ENCODE data around the gene UCHL1. TPM values are rescaled to one million over a fixed set of nuclear protein-coding genes. Genes with fewer than 3 reads are reported as not detected.

UCHL1 gene
- total RNA-seq, 2 donors from 2014 or later, result 2.5 to 2.8 TPM

GRCh38 chr4:41285202-41285863 lies 28.6 kb downstream of the UCHL1 start:
- Mint-ChIP-seq H3K9me3 (no peaks in the 10 kb centered on the region), H3K4me3 (no peak overlapping the region), H3K4me1 (ENCODE audit: low read depth) (no peaks in the 10 kb centered on the region), H3K36me3 (ENCODE audit: insufficient read depth in 2 of 2) (no peaks in the 10 kb centered on the region), H3K27ac (no peak overlapping the region), H3K27me3 (ENCODE audit: low read depth) (no peaks in the 10 kb centered on the region)
- DNase-seq (no peak), ATAC-seq (replicated peaks in 1 of 2) (no peak)

GRCh38 chr4:41285864-41286235 lies 29.1 kb downstream of the UCHL1 start:
- Mint-ChIP-seq H3K4me3 (no peak overlapping the region), H3K27me3 (ENCODE audit: low read depth) (no peaks in the 10 kb centered on the region), H3K36me3 (ENCODE audit: insufficient read depth in 2 of 2) (no peaks in the 10 kb centered on the region), H3K9me3 (no peaks in the 10 kb centered on the region), H3K4me1 (ENCODE audit: low read depth) (no peaks in the 10 kb centered on the region), H3K27ac (no peak overlapping the region)
- no peak for DNase-seq
- ATAC-seq (replicated peaks in 1 of 2), result no peak

DNA sequence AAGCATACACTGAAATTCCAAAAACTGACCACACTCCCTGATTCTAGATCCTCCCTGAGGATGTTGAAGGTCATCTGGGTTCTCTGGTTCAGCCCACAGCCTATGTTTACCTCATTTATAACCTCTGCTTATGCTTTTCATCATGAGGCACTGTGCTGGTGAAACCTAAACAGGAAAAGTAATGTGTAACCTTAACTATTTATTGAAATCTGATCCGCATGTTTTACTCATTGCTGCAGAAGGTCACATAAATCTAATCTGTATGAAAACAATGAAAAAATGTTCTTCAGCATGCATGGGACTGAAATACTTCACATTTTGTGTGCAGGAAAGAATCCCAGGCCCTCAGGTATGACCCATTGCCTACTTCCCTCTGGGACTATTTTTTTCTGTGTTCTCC lies 30.3 kb downstream of the UCHL1 start:
- ATAC-seq (replicated peaks in 1 of 2), result no peak
- DNase-seq, result no peak
- H3K36me3 Mint-ChIP-seq (ENCODE audit: insufficient read depth in 2 of 2), result no peaks in the 10 kb centered on the region
- no peaks in the 10 kb centered on the region for H3K9me3 Mint-ChIP-seq
- no peak overlapping the region for H3K27ac Mint-ChIP-seq
- H3K4me1 Mint-ChIP-seq (ENCODE audit: low read depth), result no peaks in the 10 kb centered on the region
- H3K4me3 Mint-ChIP-seq, result no peak overlapping the region
- H3K27me3 Mint-ChIP-seq (ENCODE audit: low read depth), result no peaks in the 10 kb centered on the region

DNA sequence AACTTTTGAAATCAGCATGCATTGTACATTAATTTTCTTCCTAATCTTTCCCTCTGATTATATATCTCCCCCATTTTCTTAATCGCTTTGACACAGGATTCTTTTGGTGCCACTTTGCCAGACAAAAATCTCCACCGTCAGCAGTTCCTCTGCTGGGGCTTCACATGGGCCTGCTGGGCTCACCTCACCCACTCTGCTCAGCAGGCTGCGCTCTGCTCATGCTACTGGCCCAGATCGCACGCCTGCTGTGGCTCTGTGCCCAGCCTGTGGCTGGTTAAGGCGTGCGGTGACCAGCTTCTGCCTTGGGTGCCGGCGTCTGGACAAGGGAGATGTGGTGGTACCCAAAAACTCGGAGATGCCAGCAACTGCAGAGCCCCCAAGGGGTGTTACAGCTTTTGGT lies 31.1 kb downstream of the UCHL1 start:
- no peak overlapping the region for H3K4me3 Mint-ChIP-seq

DNA sequence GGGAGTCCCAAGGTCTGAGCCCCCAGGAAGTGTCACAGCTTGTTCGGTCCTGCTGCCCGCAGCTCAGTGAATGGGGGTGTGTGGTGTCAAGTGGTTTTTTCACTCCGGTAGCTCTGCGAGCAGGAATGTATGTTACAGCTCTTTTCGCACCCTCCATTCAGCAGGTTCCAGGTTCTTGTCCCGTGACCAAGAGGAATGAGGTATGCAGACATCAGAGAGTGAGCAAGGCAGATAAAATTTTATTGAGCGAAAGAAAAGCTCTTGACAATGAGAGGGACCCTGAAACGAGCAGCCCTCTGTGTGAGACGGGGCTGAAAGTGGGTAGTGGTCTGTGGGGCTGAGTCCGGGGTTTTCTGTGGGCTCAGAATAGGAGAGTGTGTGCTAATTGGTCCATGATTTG lies 31.5 kb downstream of the UCHL1 start:
- Mint-ChIP-seq H3K4me3 (no peak overlapping the region), H3K27me3 (ENCODE audit: low read depth) (no peaks in the 10 kb centered on the region), H3K4me1 (ENCODE audit: low read depth) (no peaks in the 10 kb centered on the region), H3K27ac (no peak overlapping the region), H3K36me3 (ENCODE audit: insufficient read depth in 2 of 2) (no peaks in the 10 kb centered on the region), H3K9me3 (no peaks in the 10 kb centered on the region)
- ATAC-seq (replicated peaks in 1 of 2), result no peak
- DNase-seq, result no peak

More for the DNA sequence above, 31.1 kb downstream of the UCHL1 start:
- Mint-ChIP-seq H3K27ac (no peak overlapping the region), H3K27me3 (ENCODE audit: low read depth) (no peaks in the 10 kb centered on the region), H3K36me3 (ENCODE audit: insufficient read depth in 2 of 2) (no peaks in the 10 kb centered on the region), H3K4me1 (ENCODE audit: low read depth) (no peaks in the 10 kb centered on the region), H3K9me3 (no peaks in the 10 kb centered on the region)
- DNase-seq (no peak), ATAC-seq (replicated peaks in 1 of 2) (no peak)

GRCh38 chr4:41290479-41290878 lies 33.8 kb downstream of the UCHL1 start:
- no peaks in the 10 kb centered on the region for H3K27me3 Mint-ChIP-seq (ENCODE audit: low read depth)
- H3K36me3 Mint-ChIP-seq (ENCODE audit: insufficient read depth in 2 of 2), result no peaks in the 10 kb centered on the region
- ATAC-seq (replicated peaks in 1 of 2), result no peak
- DNase-seq, result no peak
- no peak overlapping the region for H3K27ac Mint-ChIP-seq
- peaks cover 0 to 2% of the 10 kb centered on the region in 2 donors for H3K9me3 Mint-ChIP-seq
- no peaks in the 10 kb centered on the region for H3K4me1 Mint-ChIP-seq (ENCODE audit: low read depth)
- no peak overlapping the region for H3K4me3 Mint-ChIP-seq

DNA sequence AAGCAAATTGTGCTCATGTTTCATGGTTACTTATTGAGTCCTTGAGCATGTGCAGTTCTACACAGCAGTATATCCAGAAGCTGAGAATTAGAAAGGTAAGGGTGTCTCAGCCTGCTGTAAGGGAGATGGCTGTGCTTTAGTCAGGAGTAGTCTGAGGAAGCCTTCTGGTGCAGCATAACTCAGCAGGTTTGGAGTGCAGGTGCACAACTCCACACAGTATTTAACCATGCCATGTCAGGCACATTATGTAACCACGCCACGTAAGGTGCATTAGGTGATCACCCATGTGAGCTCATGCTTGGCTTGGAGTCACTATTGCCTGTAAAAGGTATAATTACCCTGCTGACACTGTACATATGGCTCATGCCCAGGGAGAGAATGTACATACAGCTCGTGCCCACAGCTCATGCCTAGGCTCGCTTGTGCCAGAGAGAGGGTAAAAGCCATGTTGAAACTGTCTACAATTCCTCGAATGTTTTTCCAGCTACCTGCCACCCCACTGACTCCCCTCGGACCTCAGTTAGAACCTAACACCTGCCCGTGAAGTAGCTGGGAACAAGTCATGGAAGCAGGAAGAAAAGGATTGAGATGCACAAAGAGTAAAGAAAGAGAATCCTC lies 37.8 kb downstream of the UCHL1 start:
- no peak for ATAC-seq (replicated peaks in 1 of 2)

GRCh38 chr4:41296995-41297394 lies 40.3 kb downstream of the UCHL1 start:
- no peaks in the 10 kb centered on the region for H3K36me3 Mint-ChIP-seq (ENCODE audit: insufficient read depth in 2 of 2)
- no peak overlapping the region for H3K4me3 Mint-ChIP-seq
- peaks cover 0 to 2% of the 10 kb centered on the region in 2 donors for H3K9me3 Mint-ChIP-seq
- no peak overlapping the region for H3K27ac Mint-ChIP-seq
- no peaks in the 10 kb centered on the region for H3K4me1 Mint-ChIP-seq (ENCODE audit: low read depth)
- H3K27me3 Mint-ChIP-seq (ENCODE audit: low read depth), result no peaks in the 10 kb centered on the region
- DNase-seq (no peak), ATAC-seq (replicated peaks in 1 of 2) (no peak)

More for the DNA sequence above, 37.8 kb downstream of the UCHL1 start:
- no peak overlapping the region for H3K4me3 Mint-ChIP-seq
- peaks cover 0 to 2% of the 10 kb centered on the region in 2 donors for H3K9me3 Mint-ChIP-seq
- H3K27ac Mint-ChIP-seq, result no peak overlapping the region
- H3K27me3 Mint-ChIP-seq (ENCODE audit: low read depth), result no peaks in the 10 kb centered on the region
- H3K4me1 Mint-ChIP-seq (ENCODE audit: low read depth), result no peaks in the 10 kb centered on the region
- peak; percentile 3 to 5 for DNase-seq
- H3K36me3 Mint-ChIP-seq (ENCODE audit: insufficient read depth in 2 of 2), result no peaks in the 10 kb centered on the region

DNA sequence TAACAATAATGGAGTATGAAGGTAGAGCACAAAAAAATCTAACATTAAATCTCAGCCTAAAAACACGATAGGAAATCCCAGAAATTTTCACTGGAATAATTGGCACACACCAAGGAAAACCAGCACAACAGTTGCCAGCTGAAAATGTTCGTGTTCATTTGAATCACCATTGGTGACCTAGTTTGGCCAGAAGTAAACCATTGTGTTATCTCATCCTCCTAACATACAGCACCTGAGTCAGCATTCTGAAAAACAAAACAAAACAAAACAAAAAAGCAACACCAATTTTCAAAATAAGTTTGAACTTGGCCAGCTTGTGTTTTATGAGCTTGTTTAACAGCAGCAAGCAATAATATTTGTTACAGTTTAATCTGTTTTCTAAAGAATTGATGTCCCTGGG lies 41.1 kb downstream of the UCHL1 start:
- ATAC-seq (replicated peaks in 1 of 2) (no peak), DNase-seq (no peak)
- no peak overlapping the region for H3K27ac Mint-ChIP-seq
- no peak overlapping the region for H3K4me3 Mint-ChIP-seq
- H3K4me1 Mint-ChIP-seq (ENCODE audit: low read depth), result no peaks in the 10 kb centered on the region
- H3K27me3 Mint-ChIP-seq (ENCODE audit: low read depth), result no peaks in the 10 kb centered on the region
- H3K9me3 Mint-ChIP-seq, result peaks cover 0 to 2% of the 10 kb centered on the region in 2 donors
- no peaks in the 10 kb centered on the region for H3K36me3 Mint-ChIP-seq (ENCODE audit: insufficient read depth in 2 of 2)

GRCh38 chr4:41299486-41299885 lies 42.8 kb downstream of the UCHL1 start:
- Mint-ChIP-seq H3K9me3 (peaks cover 0 to 2% of the 10 kb centered on the region in 2 donors), H3K27ac (no peak overlapping the region), H3K36me3 (ENCODE audit: insufficient read depth in 2 of 2) (no peaks in the 10 kb centered on the region), H3K4me3 (no peak overlapping the region), H3K27me3 (ENCODE audit: low read depth) (peaks cover 8% of the 10 kb centered on the region), H3K4me1 (ENCODE audit: low read depth) (no peaks in the 10 kb centered on the region)
- ATAC-seq (replicated peaks in 1 of 2), result no peak
- DNase-seq, result no peak

DNA sequence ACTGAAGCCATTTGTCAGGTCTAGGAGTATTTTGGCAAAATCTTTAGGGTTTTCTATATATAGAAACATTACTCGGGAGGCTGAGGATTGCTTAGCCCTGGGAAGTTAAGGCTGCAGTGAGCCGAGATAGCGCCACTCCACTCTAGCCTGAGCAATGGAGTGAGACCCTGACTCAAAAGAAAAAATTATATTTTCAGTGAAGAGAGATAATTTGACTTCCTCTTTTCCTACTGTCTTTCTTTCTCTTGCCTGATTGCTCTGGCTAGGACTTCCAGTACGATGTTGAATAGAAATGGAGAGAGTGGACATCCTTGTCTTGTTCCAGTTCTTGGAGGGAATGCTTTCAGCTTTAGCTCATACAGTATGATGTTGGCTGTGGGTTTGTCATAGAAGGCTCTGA lies 44.4 kb downstream of the UCHL1 start:
- no peaks in the 10 kb centered on the region for H3K4me1 Mint-ChIP-seq (ENCODE audit: low read depth)
- DNase-seq, result no peak
- no peaks in the 10 kb centered on the region for H3K36me3 Mint-ChIP-seq (ENCODE audit: insufficient read depth in 2 of 2)
- H3K27me3 Mint-ChIP-seq (ENCODE audit: low read depth), result peaks cover 11% of the 10 kb centered on the region
- no peak overlapping the region for H3K4me3 Mint-ChIP-seq
- ATAC-seq (replicated peaks in 1 of 2), result no peak
- H3K27ac Mint-ChIP-seq, result no peak overlapping the region
- no peaks in the 10 kb centered on the region for H3K9me3 Mint-ChIP-seq

DNA sequence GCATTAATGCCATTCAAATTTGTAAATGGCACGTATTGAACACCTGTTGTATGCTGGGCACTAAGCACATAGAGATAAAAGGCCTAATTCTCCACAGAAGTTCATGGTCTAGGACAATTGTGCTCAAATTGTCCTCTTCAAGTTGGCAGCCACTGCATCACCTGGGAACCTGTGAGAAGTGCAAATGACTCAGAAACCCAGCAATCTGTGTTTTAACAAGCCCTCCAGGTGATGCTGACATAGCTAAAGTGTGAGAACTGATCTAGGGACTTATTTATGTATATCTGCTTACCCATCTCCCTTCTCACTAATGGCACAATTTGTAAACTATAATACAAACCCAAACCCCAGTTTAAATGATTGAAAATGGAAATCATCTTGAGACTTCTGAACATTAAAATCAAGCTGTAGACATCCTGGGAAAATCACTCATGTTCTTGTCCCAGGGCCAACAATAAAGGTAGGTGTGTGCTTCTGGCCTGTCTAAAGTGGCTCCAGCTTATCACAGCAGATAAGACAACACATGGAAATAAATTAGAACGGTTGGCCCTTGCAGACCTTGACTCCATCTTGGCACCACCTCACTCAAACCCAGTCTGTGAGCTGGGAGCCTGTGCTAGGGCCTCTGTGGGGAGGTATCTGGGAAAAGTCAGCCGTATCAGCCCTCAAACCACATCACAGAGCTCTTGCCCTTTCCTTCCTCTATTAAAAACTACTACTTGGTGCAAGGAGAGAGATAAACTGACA lies 46.8 kb downstream of the UCHL1 start:
- Mint-ChIP-seq H3K4me3 (no peak overlapping the region), H3K27ac (no peak overlapping the region), H3K4me1 (ENCODE audit: low read depth) (no peaks in the 10 kb centered on the region), H3K27me3 (ENCODE audit: low read depth) (peaks cover 11% of the 10 kb centered on the region), H3K9me3 (no peaks in the 10 kb centered on the region), H3K36me3 (ENCODE audit: insufficient read depth in 2 of 2) (no peaks in the 10 kb centered on the region)
- DNase-seq (no peak), ATAC-seq (replicated peaks in 1 of 2) (no peak)

GRCh38 chr4:41304221-41304620 lies 47.5 kb downstream of the UCHL1 start:
- H3K27me3 Mint-ChIP-seq (ENCODE audit: low read depth), result peaks cover 11% of the 10 kb centered on the region
- no peaks in the 10 kb centered on the region for H3K4me1 Mint-ChIP-seq (ENCODE audit: low read depth)
- no peaks in the 10 kb centered on the region for H3K9me3 Mint-ChIP-seq
- H3K27ac Mint-ChIP-seq, result no peak overlapping the region
- no peak for ATAC-seq (replicated peaks in 1 of 2)
- no peak overlapping the region for H3K4me3 Mint-ChIP-seq
- H3K36me3 Mint-ChIP-seq (ENCODE audit: insufficient read depth in 2 of 2), result no peaks in the 10 kb centered on the region
- no peak for DNase-seq

All from activated T-cell treated with anti-CD3 and anti-CD28 coated beads, Interleukin-2, amount 50 U/mL, for 72 hours (primary cell).